HG03521 (cell line): ENCODE results near the gene NDUFAF5.
"Not testable (repeated sequence)": the region's sequence is repeated elsewhere in the genome, so short reads cannot be mapped to it uniquely, and the experiment has no call there.

Experiments used
- ATAC-seq: cut with Tn5 transposase; IDR thresholded peaks from one replicate; pipeline ENCODE4 v1.9.1; 2021; ENCODE audit warnings: mild to moderate bottlenecking, moderate library complexity; ENCODE audit not compliant: unreplicated experiment

The NDUFAF5 gene

DNA sequence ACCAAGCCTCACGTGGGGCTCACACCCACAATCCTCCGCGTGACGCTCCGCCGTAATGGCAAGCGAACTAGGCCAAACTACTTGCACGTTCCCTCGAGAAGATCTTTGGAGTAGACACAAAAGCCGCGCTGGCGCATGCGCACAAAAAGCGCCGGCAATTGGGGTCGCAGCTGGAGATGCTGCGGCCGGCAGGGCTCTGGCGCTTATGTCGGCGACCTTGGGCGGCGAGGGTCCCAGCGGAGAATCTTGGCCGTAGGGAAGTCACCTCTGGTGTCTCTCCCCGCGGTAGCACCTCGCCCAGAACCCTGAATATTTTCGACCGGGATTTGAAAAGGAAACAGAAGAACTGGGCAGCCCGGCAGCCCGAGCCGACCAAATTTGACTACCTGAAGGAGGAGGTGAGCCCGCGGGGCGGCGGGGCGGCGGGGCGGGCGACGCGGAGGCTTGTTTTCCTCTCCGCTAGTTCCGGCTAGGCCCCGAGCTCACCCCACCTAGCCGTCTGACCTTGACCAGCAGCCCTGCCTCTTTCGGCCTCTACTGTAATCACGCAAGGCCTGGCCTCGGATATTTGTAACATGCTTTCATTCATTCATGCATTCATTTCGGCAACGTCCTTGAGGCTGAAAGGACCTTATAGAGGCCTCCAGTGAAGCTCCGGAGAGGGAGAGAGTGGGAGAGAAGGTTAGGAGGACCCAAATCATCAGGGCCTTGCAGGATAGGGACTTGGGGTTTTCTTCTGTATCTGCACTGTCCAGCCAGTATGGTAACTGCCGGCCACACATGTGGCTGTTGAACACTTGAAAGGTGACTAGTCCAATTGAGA, at the start of gene NDUFAF5, which contains the start of gene ESF1:
NDUFAF5 (plus strand) TSS at position 136 of the 823 bp plus-strand sequence; CDS start at position 177, 41 bp downstream.
ESF1 (minus strand) TSS at position 27 of the 823 bp plus-strand sequence. CDS start 1,779 bp downstream, outside the sequence.
- peak; percentile 91 for ATAC-seq

DNA sequence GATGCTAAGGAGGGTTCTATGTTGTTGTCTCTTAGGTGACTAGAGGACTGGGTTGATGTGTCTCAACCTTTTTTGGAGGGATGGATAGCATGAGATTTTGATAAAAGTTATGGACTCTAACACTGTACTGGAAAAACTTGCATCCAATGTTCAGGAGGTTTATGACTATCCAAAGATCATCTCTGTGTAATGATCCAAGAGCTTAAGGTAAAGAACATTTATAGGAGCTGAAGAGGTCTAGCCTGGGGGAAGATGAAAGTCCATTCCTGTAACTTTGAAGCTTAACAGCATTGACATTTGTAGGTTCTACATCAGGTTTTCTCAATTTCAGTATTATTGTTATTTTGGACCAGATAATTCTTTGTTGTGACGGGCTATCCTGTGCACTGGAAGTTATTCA, 49.0 kb upstream of the NDUFAF5 start:
- no peak for ATAC-seq

- ATAC-seq = no peak
Observed at GRCh38 chr20:13736436-13737191, 48.2 kb upstream of the NDUFAF5 start.

- not testable (repeated sequence) for ATAC-seq
Observed at GRCh38 chr20:13738187-13738586, 46.6 kb upstream of the NDUFAF5 start.

- ATAC-seq = no peak
Observed at GRCh38 chr20:13739731-13740649, 44.8 kb upstream of the NDUFAF5 start.

GRCh38 chr20:13741879-13742278, 42.9 kb upstream of the NDUFAF5 start:
- ATAC-seq = no peak

- ATAC-seq = no peak
Observed at GRCh38 chr20:13744352-13744751, 40.5 kb upstream of the NDUFAF5 start.

- no peak for ATAC-seq
Observed at GRCh38 chr20:13745784-13746183, 39.0 kb upstream of the NDUFAF5 start.

- ATAC-seq = no peak
Observed at GRCh38 chr20:13749811-13750210, 35.0 kb upstream of the NDUFAF5 start.

DNA sequence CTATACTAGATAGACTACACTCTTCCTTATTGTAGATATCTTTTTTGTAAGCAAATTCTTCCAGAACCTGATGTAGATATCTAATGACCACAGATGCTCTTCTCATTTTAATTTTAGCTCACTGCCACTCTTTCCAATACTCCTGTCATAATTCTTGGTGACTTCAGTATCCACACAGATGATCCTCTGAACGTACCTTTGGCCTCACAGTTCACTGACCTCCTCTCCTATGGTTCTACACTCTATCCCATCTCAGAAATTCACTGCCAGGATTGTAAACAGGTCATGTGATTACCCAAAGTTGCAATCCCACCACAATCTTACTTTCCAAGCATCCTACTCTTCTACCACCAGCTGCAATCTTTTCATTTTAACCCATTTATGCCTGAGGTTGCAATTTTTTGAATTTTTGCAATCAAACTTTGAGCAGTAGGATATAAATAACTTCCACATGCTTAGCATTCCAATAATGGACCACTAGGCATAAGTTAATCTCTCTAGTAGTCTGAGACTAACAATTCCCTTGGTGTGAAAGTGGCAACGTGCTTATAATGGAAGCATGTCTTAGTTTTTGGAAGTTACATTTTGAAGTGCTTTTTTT, 31.3 kb upstream of the NDUFAF5 start:
- ATAC-seq = no peak

GRCh38 chr20:13755809-13756208, 29.0 kb upstream of the NDUFAF5 start:
- ATAC-seq = no peak

- ATAC-seq = no peak
Observed at GRCh38 chr20:13756551-13756950, 28.3 kb upstream of the NDUFAF5 start.

DNA sequence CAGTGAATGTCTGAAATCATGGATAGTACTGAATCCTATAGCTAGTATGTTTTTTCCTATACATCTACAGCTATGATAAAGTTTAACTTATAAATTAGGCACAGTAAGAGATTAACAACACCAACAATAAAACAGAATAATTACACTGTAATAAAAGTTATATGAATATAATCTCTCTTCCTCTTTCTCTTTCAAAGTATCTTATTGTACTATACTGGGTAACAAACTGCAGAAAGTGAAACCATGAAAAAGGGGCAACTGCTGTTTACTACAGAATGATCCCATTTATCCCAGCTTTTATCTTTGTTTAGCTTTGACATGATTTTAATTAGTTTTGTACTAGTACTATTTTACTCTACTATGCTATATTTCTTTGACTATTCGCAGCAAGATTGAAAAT, 25.9 kb upstream of the NDUFAF5 start:
- no peak for ATAC-seq

DNA sequence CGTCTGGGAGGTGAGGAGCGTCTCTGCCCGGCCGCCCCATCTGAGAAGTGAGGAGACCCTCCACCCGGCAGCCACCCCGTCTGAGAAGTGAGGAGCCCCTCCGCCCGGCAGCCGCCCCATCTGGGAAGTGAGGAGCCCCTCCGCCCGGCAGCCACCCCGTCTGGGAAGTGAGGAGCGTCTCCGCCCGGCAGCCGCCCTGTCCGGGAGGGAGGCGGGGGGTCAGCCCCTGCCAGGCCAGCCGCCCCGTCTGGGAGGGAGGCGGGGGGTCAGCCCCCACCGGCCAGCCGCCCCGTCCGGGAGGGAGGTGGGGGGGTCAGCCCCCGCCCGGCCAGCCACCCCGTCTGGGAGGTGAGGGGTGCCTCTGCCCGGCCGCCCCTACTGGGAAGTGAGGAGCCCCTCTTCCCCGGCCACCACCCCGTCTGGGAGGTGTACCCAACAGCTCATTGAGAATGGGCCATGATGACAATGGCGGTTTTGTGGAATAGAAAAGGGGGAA, 24.3 kb upstream of the NDUFAF5 start:
- ATAC-seq = not testable (repeated sequence)

DNA sequence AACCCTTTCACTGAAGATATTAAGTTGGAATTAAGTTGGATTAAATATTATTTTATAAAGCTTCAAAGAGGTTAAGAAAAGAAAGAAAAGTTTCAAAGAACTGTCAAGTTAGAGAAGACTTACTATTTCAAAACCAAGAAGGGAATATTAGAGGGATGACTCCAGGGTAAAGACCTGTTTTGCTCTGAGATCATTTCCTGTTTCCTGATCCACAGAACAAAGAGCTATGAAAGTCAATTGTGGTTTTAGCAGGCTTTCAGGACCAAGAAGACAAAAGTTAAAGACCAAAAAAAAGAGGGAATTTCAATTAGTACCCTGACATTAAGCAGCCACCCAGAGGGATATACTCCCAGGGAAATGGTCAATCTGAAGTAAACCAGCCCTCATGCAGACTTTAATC, 19.5 kb upstream of the NDUFAF5 start:
- ATAC-seq = no peak

GRCh38 chr20:13765868-13766416, 18.9 kb upstream of the NDUFAF5 start:
- no peak for ATAC-seq

DNA sequence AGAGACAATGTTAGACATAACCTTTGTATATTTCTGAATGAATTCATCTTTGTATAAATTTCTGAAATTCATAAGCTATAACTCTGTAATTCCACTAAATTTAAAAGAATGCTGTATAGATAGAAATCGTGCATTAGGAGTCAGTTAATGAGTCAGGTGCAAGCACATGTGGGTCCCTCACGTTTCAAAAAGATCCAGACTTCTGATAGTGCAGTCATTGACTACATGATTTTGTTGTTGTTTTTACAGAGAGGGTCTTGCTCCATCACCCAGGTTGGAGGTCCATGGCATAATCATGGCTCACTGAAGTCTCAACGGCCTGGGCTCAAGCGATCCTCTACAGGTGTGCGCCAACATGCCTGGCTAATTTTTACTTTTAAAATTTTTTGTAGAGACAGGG, 14.7 kb upstream of the NDUFAF5 start:
- no peak for ATAC-seq

GRCh38 chr20:13771853-13772453, 12.9 kb upstream of the NDUFAF5 start:
- no peak for ATAC-seq

GRCh38 chr20:13772529-13772928, 12.3 kb upstream of the NDUFAF5 start:
- no peak for ATAC-seq

DNA sequence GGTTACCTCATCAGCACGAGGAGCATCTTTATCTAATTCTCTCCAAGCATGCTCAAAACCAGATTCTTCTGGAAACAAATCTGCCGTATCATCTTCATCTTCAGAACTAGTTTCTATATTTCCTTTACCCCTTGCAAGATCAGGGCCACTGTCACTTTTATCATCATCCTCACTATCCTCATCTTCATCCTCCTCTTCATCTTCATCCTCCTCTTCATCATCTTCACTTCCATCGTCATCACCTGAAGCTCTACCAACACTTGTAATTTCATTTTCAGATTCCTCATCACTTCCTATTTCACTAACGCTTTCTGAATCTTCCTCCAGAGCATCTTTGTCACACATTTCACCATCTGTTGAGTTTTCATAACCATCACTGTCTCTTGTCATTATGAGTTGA, 9.0 kb upstream of the NDUFAF5 start:
- no peak for ATAC-seq
